Heart left ventricle (tissue), 16 donors: Measurements from ENCODE around the gene GPC3. TPM values are rescaled to one million over a fixed set of nuclear protein-coding genes. Genes with fewer than 3 reads are reported as not detected.

Experiments
- ATAC-seq, 4 donors: fragments of 200-7000 bp; cut with Tn5 transposase; one replicate each; pipeline ENCODE4 v1.9.1; 2020 to 2022; ENCODE audit warnings: moderate library complexity in 4 of 4, mild to moderate bottlenecking in 3 of 4, moderate number of reproducible peaks in 1 of 4
- DNase-seq, 5 donors: peaks; one replicate each; pipeline ENCODE4 v3.0.0-alpha.2; 2020
- H3K27ac ChIP-seq, 12 donors: fragments of 200-600 bp; sonication (generic) in 4 of 12; one replicate each; pipeline versions ENCODE4 v1.5.0 to v1.8.0; 2016 to 2022; ENCODE audit warnings: mild to moderate bottlenecking in 2 of 12
- H3K27me3 ChIP-seq, 9 donors: fragments of 200-600 bp; sonication (generic) in 2 of 9; one replicate each; pipeline versions ENCODE4 v1.5.1 to v1.8.0; 2016 to 2022; ENCODE audit warnings: mild to moderate bottlenecking in 3 of 9
- H3K36me3 ChIP-seq, 9 donors: fragments of 200-600 bp; sonication (generic) in 2 of 9; one replicate each; pipeline versions ENCODE4 v1.5.0 to v1.8.0; 2018 to 2022; ENCODE audit warnings: mild to moderate bottlenecking in 2 of 9
- H3K4me1 ChIP-seq, 12 donors: fragments of 200-600 bp; sonication (generic) in 4 of 12; one replicate each; pipeline versions ENCODE4 v1.5.0 to v1.8.0; 2016 to 2022; ENCODE audit warnings: mild to moderate bottlenecking in 3 of 12
- H3K4me3 ChIP-seq, 12 donors: fragments of 200-600 bp; sonication (generic) in 4 of 12; one replicate each; pipeline versions ENCODE4 v1.5.0 to v1.8.0; 2017 to 2022; ENCODE audit warnings: mild to moderate bottlenecking in 9 of 12, moderate library complexity in 4 of 12
- H3K9me3 ChIP-seq, 12 donors: fragments of 200-600 bp; sonication (generic) in 4 of 12; one replicate each; pipeline versions ENCODE4 v1.5.0 to v1.8.0; 2016 to 2022; ENCODE audit warnings: mild to moderate bottlenecking in 1 of 12
- POLR2A ChIP-seq, 2 donors: fragments of 450-650 bp; IDR thresholded peaks; one replicate each; pipeline ENCODE4 v1.6.1; 2017; ENCODE audit warnings: antibody characterized with exemption in 2 of 2, mild to moderate bottlenecking in 2 of 2, moderate library complexity in 2 of 2
- WGBS, 4 donors: extraction: QIAGEN DNeasy Blood & Tissue Kit in 2 of 4; methylation state at CpG; one replicate each; pipeline versions ENCODE4 v1.1.5 to v1.1.7; 2013 to 2018; 5-methylcytosine and 5-hydroxymethylcytosine counted together
- intact Hi-C, 10 donors: fragments of 100-400 bp; cut with DNase I; formaldehyde crosslinking; loops; one replicate each; pipeline versions ENCODE4 v1.11.1 to v1.14.2; 2022
- polyA plus RNA-seq, 2 donors: library from polyadenylated mRNA; stranded (reverse); fragments of 200-250 nt; gene quantifications; one replicate each; pipeline ENCODE4 v1.2.3, GENCODE V29; 2013
- total RNA-seq, 9 donors: library from RNA; depleted of rRNA in 2 of 9; stranded (reverse); fragments of >200 nt in 2 of 9; fragmentation: NEBNext Ultra II Directional in 3 of 9; extraction: Animal tissue kit (Norgen Biotek cat#: 25700) in 3 of 9; gene quantifications; one replicate each; pipeline versions ENCODE4 v1.1.0 to v1.2.4, GENCODE V29; 2016 to 2023
- TF ChIP-seq, protein P1 (sequence below), 12 donors: fragments of 200-600 bp; sonication (generic) in 4 of 12; IDR thresholded peaks; one replicate each; pipeline versions ENCODE4 v1.5.0 to v1.8.0; 2018 to 2022; ENCODE audit warnings: antibody characterized with exemption in 12 of 12, mild to moderate bottlenecking in 5 of 12
- donor health status: ischemic (EF 13 %, LVEDD 7.1; RV severe dilation, severe dysfunction).
- donor health status: healthy with polysubstance abuse.
- donor health status: DM: no; HTN: yes; CAD: no.
- donor health status: DM: no; HTN: no; CAD: no.
- donor health status: ischemic (EF 25% LVEDD 6.9; RV normal size, moderate dysfunction).
- donor health status: ischemic (EF 25% LVEDD 5.7; RV mildly dilated, moderate dysfunction).
- donor health status: healthy.
- donor health status: DM: yes; HTN: yes; CAD: no.
- donor health status: ischemic (EF 35%, LVEDD 5.7; RV mildly dilated, moderate dysfunction).
- donor health status: nonischemic (EF 11% LVEDD 7.7; RV severe dilation, severe dysfunction).
- donor health status: DM: yes; HTN: yes; CAD: no.
- donor health status: PGD.
- donor health status: ischemic (EF 29% LVEDD 5.4; RV normal size, mild dysfunction).
- donor health status: nonischemic (EF 23%, LVEDD 6.1; RV moderate dilation, normal function).

Gene GPC3
- total and polyA plus RNA-seq, 11 donors = 0.19 to 16.9 (median 2.8) TPM

DNA sequence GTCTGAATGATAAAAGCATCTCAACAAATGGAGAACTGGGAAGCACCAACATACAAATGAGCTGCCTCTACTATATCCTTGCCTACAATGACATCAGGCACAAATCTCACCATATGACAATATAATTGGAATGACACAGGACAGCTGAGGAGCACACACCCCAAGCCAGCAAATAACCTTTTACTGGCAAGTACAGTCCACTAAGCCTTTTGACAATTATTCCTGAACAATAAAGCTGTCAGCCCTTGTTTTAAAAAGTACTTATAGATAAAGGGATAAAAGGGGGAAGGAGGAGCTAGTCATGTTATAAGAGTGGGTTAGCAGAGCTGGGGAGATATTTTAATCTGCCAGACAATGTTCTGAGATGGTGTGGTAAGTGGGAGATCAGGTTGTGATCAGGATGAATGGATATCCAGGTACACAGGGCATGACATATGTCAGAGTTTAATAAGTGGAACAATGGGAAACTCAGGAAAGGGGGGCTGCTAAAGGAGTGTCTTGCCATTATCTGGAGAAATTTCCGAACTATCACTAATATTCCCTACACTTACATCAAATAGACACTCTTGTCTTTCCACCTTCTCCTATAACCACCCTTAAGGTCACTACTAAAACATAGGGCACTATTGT lies 127.6 kb downstream of the GPC3 start:
- intact Hi-C loops = no loop called here
- TF ChIP-seq, protein P1, sequence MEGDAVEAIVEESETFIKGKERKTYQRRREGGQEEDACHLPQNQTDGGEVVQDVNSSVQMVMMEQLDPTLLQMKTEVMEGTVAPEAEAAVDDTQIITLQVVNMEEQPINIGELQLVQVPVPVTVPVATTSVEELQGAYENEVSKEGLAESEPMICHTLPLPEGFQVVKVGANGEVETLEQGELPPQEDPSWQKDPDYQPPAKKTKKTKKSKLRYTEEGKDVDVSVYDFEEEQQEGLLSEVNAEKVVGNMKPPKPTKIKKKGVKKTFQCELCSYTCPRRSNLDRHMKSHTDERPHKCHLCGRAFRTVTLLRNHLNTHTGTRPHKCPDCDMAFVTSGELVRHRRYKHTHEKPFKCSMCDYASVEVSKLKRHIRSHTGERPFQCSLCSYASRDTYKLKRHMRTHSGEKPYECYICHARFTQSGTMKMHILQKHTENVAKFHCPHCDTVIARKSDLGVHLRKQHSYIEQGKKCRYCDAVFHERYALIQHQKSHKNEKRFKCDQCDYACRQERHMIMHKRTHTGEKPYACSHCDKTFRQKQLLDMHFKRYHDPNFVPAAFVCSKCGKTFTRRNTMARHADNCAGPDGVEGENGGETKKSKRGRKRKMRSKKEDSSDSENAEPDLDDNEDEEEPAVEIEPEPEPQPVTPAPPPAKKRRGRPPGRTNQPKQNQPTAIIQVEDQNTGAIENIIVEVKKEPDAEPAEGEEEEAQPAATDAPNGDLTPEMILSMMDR (IDR thresholded peaks at IDR 0.05) = no peak
- TF ChIP-seq POLR2A (IDR thresholded peaks at IDR 0.05) = no peak
- Histone ChIP-seq H3K27me3 (peaks cover 0 to 24% (median 0%) of the 10 kb centered on the region in 9 donors), H3K36me3 (no peaks in the 10 kb centered on the region), H3K4me1 (no peaks in the 10 kb centered on the region), H3K9me3 (no peaks in the 10 kb centered on the region), H3K27ac (no peak overlapping the region), H3K4me3 (no peak overlapping the region)
- DNase-seq = no peak
- ATAC-seq = no peak
- 73 to 96% (median 89%) methylated on average over 1 of the region's 1 CpG for WGBS, 4 donors

- 46 to 63% (median 54%) methylated on average over 3 of the region's 3 CpGs for WGBS, 4 donors
- intact Hi-C loops = no loop called here
- no peak overlapping the region for H3K27ac ChIP-seq
Measured at GRCh38 chrX:133856819-133857218, 128.6 kb downstream of the GPC3 start.

GRCh38 chrX:133854290-133854689 lies 131.1 kb downstream of the GPC3 start:
- no peak overlapping the region for H3K27ac ChIP-seq
- WGBS, 4 donors = 84 to 89% (median 86%) methylated on average over 2 of the region's 2 CpGs
- TF ChIP-seq, protein P1 (IDR thresholded peaks at IDR 0.05) = no peak
- no peak for TF ChIP-seq POLR2A (IDR thresholded peaks at IDR 0.05)
- DNase-seq (no peak), ATAC-seq (no peak)
- intact Hi-C loops = no loop called here
- peaks cover 0 to 24% (median 0%) of the 10 kb centered on the region in 9 donors for H3K27me3 ChIP-seq
- no peaks in the 10 kb centered on the region for H3K9me3 ChIP-seq
- H3K36me3 ChIP-seq = no peaks in the 10 kb centered on the region
- no peak overlapping the region for H3K4me3 ChIP-seq
- no peaks in the 10 kb centered on the region for H3K4me1 ChIP-seq

More at GRCh38 chrX:133856819-133857218, 128.6 kb downstream of the GPC3 start:
- H3K9me3 ChIP-seq = no peaks in the 10 kb centered on the region
- no peaks in the 10 kb centered on the region for H3K4me1 ChIP-seq
- no peak for ATAC-seq
- H3K4me3 ChIP-seq = no peak overlapping the region
- no peaks in the 10 kb centered on the region for H3K36me3 ChIP-seq
- TF ChIP-seq, protein P1 (IDR thresholded peaks at IDR 0.05) = no peak
- no peak for TF ChIP-seq POLR2A (IDR thresholded peaks at IDR 0.05)
- no peak for DNase-seq
- H3K27me3 ChIP-seq = peaks cover 0 to 24% (median 0%) of the 10 kb centered on the region in 9 donors

- ATAC-seq = no peak
- 53 to 73% (median 56%) methylated on average over 2 of the region's 2 CpGs for WGBS, 4 donors
- Histone ChIP-seq H3K4me3 (no peak overlapping the region), H3K36me3 (no peaks in the 10 kb centered on the region), H3K27ac (no peak overlapping the region), H3K4me1 (no peaks in the 10 kb centered on the region), H3K27me3 (peaks cover 0 to 23% (median 0%) of the 10 kb centered on the region in 9 donors), H3K9me3 (no peaks in the 10 kb centered on the region)
- DNase-seq = no peak
- TF ChIP-seq POLR2A (IDR thresholded peaks at IDR 0.05) = no peak
- TF ChIP-seq, protein P1 (IDR thresholded peaks at IDR 0.05) = no peak
- intact Hi-C loops = no loop called here
Measured at GRCh38 chrX:133852837-133853356, 132.5 kb downstream of the GPC3 start.
